NCI-H1105 (cell line): ENCODE measurements around the gene PVALEF.

Experiments used
- DNase-seq: peaks from one replicate; lab custom pipeline; 2025; lab: John Stamatoyannopoulos, UW

PVALEF gene

DNA sequence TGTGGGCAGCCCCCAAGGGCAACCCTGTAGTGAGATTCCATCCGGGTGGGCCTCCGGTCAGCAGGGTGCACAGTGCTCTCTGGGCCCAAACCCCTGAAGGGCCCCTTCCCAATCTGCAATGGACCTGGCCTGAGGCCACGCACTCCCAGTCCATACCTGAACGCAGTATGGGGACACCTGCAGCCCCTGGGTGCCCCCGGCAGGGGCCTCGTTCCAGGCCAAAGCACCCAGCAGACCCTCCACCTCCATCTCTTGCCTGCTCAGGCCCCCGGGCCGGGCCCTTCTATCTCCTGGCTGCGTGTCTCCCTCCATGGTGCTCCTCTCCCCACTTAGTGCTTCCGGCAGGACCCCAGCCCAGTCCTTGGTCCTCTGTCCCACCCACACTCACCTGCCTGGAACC is 18.0 kb downstream of the PVALEF start:
- no peak for DNase-seq

DNA sequence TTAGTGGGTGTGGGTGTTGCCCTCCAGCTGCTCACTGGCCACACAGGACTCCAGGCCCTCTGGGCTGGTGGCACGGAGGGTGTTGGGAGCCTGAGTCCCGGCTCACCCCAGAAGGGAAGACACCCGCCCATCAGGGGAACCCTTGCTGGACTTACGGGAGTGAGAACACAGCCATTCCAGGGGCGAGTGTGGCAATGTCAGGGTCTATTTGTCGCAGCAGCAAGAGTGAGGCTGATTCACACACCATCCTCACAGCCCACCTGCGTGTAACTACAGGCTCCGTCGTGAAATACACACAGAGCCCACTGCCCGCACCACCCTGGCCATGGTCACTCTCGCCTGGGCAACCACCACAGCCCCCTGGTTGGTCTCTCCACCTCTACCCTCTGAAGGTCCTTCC is 18.5 kb downstream of the PVALEF start:
- no peak for DNase-seq

GRCh38 chr17:81184555-81184954 is 19.2 kb downstream of the PVALEF start:
- DNase-seq, result no peak

- no peak for DNase-seq
These were observed 20.9 kb downstream of the PVALEF start for GRCh38 chr17:81186203-81186602.

DNA sequence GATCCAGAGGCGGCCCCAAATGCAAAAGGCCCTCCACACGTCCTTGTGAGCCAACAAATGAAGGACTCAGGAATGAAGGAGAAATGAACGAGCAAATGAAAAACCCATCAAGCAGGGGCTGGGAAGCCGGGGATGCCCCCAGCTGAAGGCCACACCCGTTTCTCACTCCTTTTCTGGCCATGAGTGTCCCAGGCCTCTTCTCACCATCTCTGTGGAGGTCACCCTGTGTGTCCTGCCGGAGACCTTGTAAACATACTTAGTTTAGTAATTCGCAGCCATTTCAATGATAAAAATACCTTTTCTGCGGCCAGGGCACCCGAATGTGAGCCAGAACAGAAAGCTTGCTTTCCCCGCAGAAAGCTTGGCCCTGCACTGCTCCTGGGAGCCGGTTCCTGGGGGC is 21.8 kb downstream of the PVALEF start:
- DNase-seq, result no peak

DNA sequence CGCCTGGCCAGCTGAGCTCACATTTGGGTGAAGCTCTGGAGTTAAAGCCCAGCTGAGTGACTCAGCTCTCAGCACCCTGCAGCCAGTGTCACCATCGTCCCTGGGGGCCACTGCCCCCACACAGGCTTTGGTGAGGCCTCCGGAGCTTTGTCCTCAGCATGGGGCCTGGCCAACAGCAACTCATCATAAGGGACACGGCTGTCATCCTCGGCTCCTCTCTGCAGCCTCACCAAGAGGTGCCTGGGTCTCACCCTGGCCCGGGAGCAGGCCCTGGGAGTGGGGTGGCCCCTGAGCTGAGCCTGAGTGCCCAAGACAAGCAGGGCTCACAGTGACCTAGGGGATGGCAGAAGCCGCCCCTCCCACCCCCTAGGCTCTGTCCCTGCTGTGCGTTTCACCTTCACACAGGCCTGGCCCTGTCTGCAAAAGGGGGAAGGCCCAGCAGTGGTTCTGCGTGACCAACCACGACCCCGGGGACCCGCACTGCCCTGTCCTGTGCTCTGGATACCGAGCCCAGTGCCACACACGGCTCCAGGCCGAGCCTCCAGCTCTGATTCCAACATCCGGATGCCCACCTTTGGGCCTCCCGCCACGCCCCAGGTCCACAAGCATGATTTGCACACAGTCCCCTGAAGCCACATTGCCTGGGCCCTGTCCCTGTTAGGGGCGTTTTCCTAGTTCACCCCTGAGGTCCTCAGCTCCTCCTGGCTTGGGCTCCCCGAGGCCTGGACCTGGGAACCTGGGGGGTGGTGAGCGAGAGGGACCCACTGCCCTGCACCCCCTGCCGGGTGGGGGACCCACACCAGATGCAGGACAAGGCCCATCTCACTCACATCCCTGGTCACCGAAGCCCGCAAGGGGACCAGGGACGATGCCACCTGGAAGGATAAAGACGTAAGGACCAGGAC is 22.5 kb downstream of the PVALEF start:
- DNase-seq, result no peak

- DNase-seq, result no peak
These were observed 23.2 kb downstream of the PVALEF start for GRCh38 chr17:81188491-81188840.

DNA sequence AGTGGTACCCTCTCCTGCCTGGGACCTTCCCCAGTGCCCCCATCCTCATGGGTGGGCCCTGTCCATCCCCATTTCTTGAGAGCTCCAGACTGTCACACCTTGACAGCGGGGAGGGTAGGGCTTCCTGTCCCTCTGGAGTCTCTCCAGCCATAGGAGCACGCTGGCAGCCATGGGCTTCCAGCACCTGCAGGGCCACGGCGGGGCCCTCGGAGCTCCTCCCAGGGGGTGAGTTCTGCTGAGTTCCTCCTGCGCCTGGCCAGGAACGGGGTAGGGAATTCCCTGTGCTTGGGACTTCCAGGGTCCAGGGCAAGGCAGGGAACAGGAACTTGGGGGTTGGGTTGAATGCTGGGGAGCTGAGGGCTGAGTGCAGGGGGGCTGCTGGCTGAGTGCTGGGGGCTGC is 23.7 kb downstream of the PVALEF start:
- no peak for DNase-seq

DNA sequence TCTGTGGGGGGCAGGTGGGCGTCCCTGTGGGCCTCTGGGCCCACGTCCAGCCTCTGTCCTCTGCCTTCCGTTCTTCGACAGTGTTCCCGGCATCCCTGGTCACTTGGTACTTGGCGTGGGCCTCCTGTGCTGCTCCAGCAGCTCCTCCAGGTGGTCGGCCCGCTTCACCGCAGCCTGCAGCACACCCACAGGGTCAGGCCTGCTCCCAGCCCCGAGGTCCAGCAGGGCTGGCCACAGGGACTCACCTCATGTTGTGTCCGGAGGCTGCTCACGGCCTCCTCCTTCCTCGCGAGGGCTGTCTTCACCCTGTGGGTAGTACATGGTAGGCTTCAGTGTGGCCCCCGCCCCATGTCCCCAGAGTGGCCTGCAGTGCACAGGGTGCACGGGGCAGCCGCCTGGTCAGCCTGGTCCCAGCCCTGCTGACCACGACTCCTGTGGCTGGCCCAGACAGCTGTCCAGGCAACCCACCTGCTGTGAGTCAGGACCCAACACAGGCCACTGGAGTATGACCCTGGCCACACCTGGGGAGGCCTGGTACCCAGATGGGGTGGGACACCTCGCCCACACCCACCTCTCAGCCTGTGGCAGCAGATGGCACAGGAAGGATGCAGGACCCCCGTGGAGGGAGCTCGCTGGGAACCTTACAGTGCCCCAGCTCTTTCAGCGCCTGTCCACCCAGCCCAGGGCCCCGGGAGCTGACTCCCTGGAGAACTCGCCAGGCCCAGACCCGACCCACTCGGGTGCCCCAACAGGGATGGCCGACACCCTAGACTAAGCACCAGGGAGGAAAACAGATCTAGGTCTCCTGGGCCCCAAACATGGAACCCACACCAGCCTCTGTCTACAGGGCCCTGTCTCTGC is 24.6 kb downstream of the PVALEF start:
- DNase-seq, result no peak

DNA sequence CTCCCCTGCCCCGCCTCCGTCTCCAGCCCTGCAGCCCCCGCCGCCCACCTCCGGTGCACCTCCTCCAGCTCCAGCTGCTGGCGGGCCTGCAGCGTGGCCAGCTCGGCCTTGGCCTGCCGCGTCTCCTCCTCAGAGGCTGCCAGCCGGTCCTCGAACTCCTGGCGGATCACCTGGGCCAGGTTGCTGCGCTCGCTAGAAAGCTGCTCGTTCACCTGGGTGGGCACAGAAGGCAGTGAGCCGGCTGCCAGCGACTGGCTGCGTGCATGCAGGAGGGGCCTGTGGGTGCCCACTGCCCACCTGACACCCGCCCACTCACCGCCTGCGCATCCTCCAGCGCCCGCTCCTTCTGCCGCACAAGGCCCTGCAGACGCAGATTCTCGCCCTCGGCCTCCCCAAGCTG is 25.3 kb downstream of the PVALEF start:
- no peak for DNase-seq

DNA sequence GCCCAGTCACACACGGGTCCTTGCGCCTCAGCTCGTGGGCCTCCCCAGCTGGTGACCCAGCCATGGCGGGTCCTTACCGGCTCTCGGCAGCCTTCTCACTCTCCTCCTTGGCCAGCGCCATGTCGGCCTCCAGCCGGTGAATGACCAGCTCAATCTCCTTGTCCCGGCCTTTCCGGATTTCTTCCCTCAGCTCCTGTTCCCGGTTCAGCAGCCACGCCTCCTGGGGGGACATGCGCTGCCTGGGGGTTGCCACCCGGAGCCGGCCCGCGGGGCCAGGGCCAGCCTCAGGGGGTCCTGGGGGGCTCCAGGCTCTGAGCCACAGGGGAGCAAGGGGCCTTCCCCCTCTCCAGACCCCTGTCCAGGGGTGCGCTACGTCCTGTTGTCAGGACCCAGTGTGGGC is 25.8 kb downstream of the PVALEF start:
- no peak for DNase-seq

DNA sequence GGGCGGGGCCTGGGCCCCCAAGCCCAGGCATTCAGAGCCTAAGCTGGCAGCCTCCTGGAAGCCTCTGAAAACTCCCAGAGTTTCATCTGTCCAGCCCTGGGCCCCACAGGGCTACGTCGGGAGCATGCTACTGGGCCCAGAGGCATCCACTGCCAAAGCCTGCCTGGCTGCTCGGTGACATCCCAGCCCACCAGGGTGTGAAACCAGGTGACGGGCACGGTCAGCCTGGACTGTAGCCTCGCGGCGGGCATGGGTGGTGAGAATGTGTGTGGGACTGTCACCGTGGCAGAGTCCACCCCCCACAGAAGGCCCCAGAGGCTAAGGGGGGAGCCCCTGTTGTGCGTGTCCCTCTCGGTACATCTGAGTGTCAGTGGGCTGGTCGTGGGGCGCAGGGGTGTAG is 26.3 kb downstream of the PVALEF start:
- no peak for DNase-seq

DNA sequence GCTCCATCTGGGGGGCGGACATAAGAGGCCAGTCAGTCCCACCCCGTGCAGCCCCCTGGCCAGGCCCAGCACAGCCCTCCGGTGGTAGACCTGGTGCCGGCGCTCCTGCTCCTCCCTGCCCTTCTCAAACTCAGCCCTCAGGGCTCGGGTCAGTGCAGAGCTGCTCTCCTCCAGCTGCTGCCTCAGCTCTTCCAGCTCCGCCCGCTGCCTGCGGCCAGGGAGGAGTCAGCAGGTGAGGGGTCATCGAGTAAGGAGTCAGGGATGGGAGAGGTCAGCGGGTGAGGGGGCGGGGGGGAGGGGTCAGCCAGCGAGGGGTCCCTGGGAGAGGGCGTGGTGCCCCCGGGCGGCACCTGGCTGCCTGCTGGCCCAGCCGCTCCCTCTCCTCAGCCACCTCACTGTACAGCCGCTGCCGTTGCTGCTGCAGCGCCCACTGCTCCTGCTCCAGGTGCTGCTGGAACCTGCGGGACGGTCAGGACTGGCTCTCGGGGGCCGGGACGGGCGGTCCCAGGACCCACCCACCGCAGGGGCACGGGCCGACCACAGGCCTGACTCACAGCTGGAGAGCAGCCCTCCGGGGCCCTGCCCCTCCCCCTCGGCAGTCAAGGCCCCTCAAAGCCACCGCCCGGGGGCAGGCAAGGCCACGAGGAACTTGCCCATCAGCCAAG is 27.2 kb downstream of the PVALEF start:
- no peak for DNase-seq

GRCh38 chr17:81193051-81193410 is 27.7 kb downstream of the PVALEF start:
- no peak for DNase-seq

DNA sequence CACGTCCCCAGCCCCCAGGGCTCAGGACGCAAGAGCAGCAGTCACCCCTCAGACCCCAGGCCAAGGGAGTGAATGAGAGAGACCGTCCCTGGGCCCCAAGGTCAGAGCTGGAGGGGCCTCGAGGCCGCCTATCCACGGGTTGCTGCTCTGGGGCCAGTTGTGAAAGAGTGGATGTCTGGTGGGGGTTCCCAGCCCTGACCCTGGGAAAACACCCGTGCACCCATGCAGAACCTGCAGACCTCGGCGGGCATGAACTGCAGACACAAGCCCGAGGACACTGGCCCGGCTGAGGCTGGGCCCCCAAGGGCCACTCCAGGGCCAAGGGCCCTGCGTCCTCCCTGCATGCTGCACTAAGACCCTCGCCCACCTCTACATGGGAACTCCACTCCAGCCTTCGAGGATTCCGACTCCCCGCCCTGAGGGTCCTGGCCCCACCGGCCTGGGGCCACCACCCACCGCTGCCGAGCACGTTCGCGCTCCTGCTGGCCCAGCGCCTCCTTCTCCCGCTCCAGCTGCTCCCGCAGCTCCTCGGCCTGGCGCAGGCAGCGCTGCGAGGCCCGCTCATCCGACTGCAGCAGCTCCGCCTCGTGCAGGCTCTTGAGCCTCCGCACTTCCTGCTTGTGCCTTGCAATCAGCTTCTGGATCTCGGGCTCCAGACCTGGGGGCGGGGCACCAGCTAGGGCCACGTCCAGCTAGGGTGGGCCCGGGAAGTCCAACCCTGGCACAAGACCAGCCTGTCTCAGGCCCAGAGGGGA is 28.3 kb downstream of the PVALEF start:
- DNase-seq, result no peak

DNA sequence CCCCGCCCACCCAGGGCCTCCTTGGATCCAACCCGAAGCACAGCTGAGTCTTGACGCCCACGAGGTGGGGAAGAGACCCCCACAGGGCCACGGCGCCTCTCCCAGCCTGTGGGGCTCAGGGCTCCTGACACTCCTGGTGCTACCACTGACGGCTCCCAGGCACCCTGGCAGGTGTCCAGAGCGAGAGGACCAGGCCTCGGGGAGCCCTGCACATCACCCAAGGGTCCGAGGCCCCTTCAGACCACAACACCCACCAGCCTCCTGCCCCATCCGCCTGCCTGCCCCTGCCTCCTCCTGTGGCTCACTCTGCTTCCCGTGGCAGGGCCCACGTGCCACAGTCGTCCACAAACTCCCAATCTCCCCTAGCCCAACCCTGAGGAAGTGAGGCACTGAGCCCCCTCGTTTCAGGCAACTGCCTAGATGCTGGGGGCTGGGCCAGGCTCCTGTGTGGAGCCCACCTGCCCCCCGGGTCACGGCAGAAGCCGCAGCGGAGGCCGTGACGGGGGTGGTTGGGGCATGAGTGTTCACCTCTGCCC is 29.0 kb downstream of the PVALEF start:
- no peak for DNase-seq

DNA sequence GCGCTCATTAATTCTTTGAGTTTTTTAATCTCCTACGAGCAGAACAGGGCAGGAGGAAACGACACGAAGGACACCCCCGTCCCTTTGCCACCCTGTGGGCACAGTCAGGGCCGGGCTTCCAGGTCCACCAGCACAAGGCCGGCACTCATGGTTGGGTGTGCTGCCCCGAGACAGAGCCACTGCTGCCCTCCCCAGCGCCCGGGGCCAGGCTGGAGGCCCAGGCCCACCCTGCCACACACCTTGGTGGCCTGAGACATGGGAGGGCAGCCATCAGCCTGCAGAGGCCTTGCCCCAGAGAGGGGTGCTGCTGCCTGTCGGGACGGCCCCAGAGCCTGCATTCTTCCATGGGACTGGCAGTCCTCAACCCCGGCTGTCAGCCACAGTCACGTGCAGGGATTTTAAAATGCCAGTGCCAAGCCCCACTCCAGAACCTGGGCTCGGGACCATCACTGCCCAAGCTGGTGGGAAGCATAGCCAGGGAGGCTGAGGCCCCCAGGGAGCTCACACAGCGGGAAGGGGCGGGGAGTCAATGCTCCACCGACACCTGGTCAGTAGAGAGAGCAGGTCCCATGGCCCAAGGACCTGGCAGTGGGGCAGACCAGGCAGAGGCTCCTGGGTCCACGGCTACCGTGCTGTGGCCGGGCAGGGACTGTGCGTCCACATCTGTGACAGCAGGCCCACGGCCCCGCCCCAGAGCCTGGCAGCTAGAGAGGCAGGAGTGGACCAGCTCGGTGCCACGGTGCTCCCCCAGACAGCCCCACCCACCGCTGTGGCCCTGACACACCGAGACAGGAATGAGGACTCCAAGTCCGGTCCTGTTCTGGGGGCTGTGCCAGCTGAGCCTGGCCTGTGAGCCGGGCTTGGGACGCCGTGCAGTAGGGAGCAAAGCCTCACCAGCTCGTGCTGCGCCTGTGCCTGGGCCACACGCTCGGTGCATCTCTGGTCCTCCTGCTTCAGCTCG is 29.9 kb downstream of the PVALEF start:
- DNase-seq, result no peak

DNA sequence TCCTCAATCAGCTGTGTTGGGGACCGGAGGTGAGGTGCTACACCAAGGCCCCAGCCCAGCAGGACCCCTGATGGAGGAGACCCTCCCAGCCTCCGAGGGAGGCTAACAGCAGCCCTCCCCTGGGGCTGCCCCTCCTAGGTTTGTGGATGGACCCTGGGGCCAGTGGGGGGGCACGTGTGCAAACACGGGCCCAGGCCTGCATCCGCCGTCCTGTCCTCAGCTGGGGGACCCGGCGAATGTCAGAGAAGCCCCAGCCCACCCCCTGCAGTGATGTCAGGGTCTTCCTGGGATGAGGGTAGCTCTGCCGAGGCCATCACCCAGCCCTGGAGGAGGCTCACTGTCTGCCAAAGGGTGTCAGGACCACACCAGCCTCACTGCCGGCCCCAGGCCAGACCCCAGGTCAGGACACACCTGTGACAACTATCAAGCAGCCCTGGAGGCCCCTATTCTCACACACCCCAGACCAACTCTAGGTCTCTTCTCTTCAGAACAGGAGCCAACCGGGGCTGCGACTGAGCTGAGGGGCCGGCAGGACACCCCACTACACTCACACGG is 30.7 kb downstream of the PVALEF start:
- DNase-seq, result no peak

DNA sequence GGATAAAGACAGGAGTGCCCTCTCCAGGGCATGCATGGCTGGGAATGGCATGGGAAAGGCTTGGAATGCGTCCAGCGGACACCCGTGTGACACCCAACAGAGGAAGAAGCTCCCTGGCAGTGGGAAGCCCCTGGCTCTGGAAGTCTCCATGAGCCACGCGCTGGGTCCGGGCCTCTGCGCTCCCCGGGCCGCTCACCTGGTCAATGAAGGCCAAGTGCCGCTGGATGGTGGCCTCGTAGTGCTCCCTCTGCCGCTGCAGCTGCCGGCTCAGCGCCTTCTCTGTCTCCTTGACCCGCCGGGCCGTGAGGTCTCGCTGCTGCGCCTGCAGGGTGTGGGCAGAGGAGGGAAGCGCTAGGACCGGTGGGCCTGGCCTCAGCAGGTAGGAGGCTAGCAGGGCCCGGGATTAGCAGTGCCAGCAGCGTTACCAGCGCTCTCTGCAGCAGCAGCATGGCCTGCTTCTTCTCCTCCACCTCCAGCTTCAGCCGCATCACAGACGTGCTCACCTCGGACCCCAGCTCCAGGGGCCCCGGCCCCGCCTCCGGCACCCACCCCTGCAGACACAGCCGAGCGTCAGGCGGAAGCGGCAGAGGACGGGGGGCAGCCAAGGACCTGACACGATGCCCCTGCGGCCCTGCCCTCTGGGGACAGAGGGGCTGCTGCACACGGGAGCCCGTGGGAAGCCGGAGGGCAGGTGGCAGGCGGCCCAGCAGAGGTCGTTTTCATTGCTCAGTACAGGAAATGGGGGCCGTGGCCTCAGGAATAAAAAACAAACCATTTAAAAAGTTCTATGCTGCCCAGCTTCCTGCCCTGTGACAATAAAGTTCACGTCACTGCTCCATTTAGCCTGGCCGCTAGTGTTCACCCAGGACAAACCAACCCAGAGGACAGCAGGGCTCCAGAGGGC is 31.4 kb downstream of the PVALEF start:
- no peak for DNase-seq
